ENCODE results near the gene RAB14. TPM values are rescaled to one million over a fixed set of nuclear protein-coding genes. Genes with fewer than 3 reads are reported as not detected.

Gene RAB14
- polyA plus RNA-seq, 1 donor from 2014 or later = 94.5 TPM

- Histone ChIP-seq H3F3A (ENCODE audit: insufficient read depth, low read length, poor library complexity, severe bottlenecking) (no peaks in the 10 kb centered on the region), H2AFZ (ENCODE audit: low read depth, low read length) (no peak overlapping the region), H3K27ac (ENCODE audit: low read length) (no peak overlapping the region), H3K9me3 (ENCODE audit: low read length) (no peaks in the 10 kb centered on the region), H3K36me3 (ENCODE audit: insufficient read depth, low read length) (no peaks in the 10 kb centered on the region), H3K9ac (ENCODE audit: low read length) (no peak overlapping the region), H4K20me1 (ENCODE audit: insufficient read depth) (no peaks in the 10 kb centered on the region), H3K4me2 (ENCODE audit: low read length) (no peak overlapping the region), H3K79me2 (replicated peaks; ENCODE audit: insufficient read depth, low read length) (no peaks in the 10 kb centered on the region), H3K4me3 (ENCODE audit: low read length) (no peak overlapping the region), H3K27me3 (ENCODE audit: insufficient read depth, low read depth, low read length) (no peaks in the 10 kb centered on the region), H3K9me2 (ENCODE audit: insufficient read depth, low read length) (no peaks in the 10 kb centered on the region)
- TF ChIP-seq POLR2AphosphoS5 (IDR thresholded peaks at IDR 0.05) (no peak), EP300 (conservative IDR thresholded peaks at IDR 0.05; ENCODE audit: poor library complexity, severe bottlenecking) (no peak), EZH2 (IDR thresholded peaks at IDR 0.05; ENCODE audit: borderline replicate concordance, insufficient read depth, low read length, poor library complexity, severe bottlenecking) (no peak), RAD21 (conservative IDR thresholded peaks at IDR 0.05) (no peak), TAF1 (IDR thresholded peaks at IDR 0.05; ENCODE audit: low read depth) (no peak), SMC3 (conservative IDR thresholded peaks at IDR 0.05; ENCODE audit: poor library complexity) (no peak), CTCF (IDR thresholded peaks at IDR 0.05; ENCODE audit: poor library complexity, severe bottlenecking) (no peak), MXI1 (conservative IDR thresholded peaks at IDR 0.05; ENCODE audit: poor library complexity, severe bottlenecking) (no peak), REST (IDR thresholded peaks at IDR 0.05; ENCODE audit: borderline replicate concordance) (no peak)
Observed at GRCh38 chr9:121227862-121228261, 26.2 kb upstream of the RAB14 start.

- Histone ChIP-seq H3F3A (ENCODE audit: insufficient read depth, low read length, poor library complexity, severe bottlenecking) (no peaks in the 10 kb centered on the region), H2AFZ (ENCODE audit: low read depth, low read length) (no peak overlapping the region), H3K4me2 (ENCODE audit: low read length) (no peak overlapping the region), H3K27me3 (ENCODE audit: insufficient read depth, low read depth, low read length) (no peaks in the 10 kb centered on the region), H3K9ac (ENCODE audit: low read length) (no peak overlapping the region), H3K4me3 (ENCODE audit: low read length) (no peak overlapping the region), H3K9me2 (ENCODE audit: insufficient read depth, low read length) (no peaks in the 10 kb centered on the region), H3K27ac (ENCODE audit: low read length) (no peak overlapping the region), H3K9me3 (ENCODE audit: low read length) (no peaks in the 10 kb centered on the region), H3K79me2 (replicated peaks; ENCODE audit: insufficient read depth, low read length) (no peaks in the 10 kb centered on the region), H3K36me3 (ENCODE audit: insufficient read depth, low read length) (no peaks in the 10 kb centered on the region), H4K20me1 (ENCODE audit: insufficient read depth) (no peaks in the 10 kb centered on the region)
- TF ChIP-seq EP300 (conservative IDR thresholded peaks at IDR 0.05; ENCODE audit: poor library complexity, severe bottlenecking) (no peak), MXI1 (conservative IDR thresholded peaks at IDR 0.05; ENCODE audit: poor library complexity, severe bottlenecking) (no peak), EZH2 (IDR thresholded peaks at IDR 0.05; ENCODE audit: borderline replicate concordance, insufficient read depth, low read length, poor library complexity, severe bottlenecking) (no peak), POLR2AphosphoS5 (IDR thresholded peaks at IDR 0.05) (no peak)
Observed at GRCh38 chr9:121226175-121226574, 24.5 kb upstream of the RAB14 start.
